ENCODE measurements around the gene ASIC4.

DNA sequence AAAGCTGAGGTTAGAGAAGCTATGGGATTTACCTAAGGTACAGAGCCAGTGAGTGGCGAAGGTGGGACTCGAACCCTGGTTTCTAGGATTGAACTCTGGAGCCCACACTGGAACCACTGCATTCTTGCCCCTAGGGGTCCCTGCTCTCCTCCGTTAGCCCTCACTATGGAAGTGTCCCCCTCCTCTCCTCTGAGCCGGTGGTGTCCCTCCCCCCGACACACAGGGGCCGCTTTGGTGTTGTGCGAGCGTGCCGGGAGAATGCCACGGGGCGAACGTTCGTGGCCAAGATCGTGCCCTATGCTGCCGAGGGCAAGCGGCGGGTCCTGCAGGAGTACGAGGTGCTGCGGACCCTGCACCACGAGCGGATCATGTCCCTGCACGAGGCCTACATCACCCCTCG is 24.1 kb upstream of the ASIC4 start:
- TF ChIP-seq, protein P1, sequence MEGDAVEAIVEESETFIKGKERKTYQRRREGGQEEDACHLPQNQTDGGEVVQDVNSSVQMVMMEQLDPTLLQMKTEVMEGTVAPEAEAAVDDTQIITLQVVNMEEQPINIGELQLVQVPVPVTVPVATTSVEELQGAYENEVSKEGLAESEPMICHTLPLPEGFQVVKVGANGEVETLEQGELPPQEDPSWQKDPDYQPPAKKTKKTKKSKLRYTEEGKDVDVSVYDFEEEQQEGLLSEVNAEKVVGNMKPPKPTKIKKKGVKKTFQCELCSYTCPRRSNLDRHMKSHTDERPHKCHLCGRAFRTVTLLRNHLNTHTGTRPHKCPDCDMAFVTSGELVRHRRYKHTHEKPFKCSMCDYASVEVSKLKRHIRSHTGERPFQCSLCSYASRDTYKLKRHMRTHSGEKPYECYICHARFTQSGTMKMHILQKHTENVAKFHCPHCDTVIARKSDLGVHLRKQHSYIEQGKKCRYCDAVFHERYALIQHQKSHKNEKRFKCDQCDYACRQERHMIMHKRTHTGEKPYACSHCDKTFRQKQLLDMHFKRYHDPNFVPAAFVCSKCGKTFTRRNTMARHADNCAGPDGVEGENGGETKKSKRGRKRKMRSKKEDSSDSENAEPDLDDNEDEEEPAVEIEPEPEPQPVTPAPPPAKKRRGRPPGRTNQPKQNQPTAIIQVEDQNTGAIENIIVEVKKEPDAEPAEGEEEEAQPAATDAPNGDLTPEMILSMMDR (conservative IDR thresholded peaks at IDR 0.05; ENCODE audit: low read length) = no peak
- TF ChIP-seq EZH2phosphoT487 (IDR thresholded peaks at IDR 0.05; ENCODE audit: borderline replicate concordance, low read depth, low read length) = no peak

Data from OCI-LY7 (cell line).